PC-3 (cell line): ENCODE results near the gene TMC2.

Source experiments
- CTCF ChIP-seq: fragments of 300-600 bp; sonication (generic); conservative IDR thresholded peaks from 2 replicates; pipeline ENCODE4 v1.5.1; 2017; ENCODE audit warnings: antibody characterized with exemption, low read depth, mild to moderate bottlenecking, low read length
- EZH2 ChIP-seq: fragments of 300-600 bp; sonication (generic); IDR thresholded peaks from one replicate; pipeline ENCODE4 v1.6.1; 2017; ENCODE audit warnings: antibody characterized with exemption, mild to moderate bottlenecking, low read length; ENCODE audit not compliant: unreplicated experiment

GRCh38 chr20:2558581-2559278 is 22.4 kb downstream of the TMC2 start:
- no peak for TF ChIP-seq CTCF
- no peak for TF ChIP-seq EZH2
